ENCODE data around the gene KNOP1. TPM values are rescaled to one million over a fixed set of nuclear protein-coding genes. Genes with fewer than 3 reads are reported as not detected.

The KNOP1 gene
- 18.3 and 20.8 TPM in 2 replicates for total RNA-seq

GRCh38 chr16:19717741-19718623 is at the start of gene KNOP1, which contains the start of gene IQCK:
KNOP1 (minus strand) TSS chr16:19718227; CDS start chr16:19715035, 3,192 bp downstream.
IQCK (plus strand) TSS chr16:19718271; CDS start chr16:19718307, 36 bp downstream.
- DNase-seq (ENCODE audit: low read depth, low spot score), result peak; percentile 63

GRCh38 chr16:19767497-19767896 is 49.5 kb upstream of the KNOP1 start:
- no peak for DNase-seq (ENCODE audit: low read depth, low spot score)

GRCh38 chr16:19766988-19767387 is 49.0 kb upstream of the KNOP1 start:
- no peak for DNase-seq (ENCODE audit: low read depth, low spot score)

- no peak for DNase-seq (ENCODE audit: low read depth, low spot score)
Measured at GRCh38 chr16:19766554-19766884, 48.5 kb upstream of the KNOP1 start.

GRCh38 chr16:19765860-19766553 is 48.0 kb upstream of the KNOP1 start:
- peak; percentile 72 for DNase-seq (ENCODE audit: low read depth, low spot score)

GRCh38 chr16:19760356-19761060 is 42.5 kb upstream of the KNOP1 start:
- no peak for DNase-seq (ENCODE audit: low read depth, low spot score)

GRCh38 chr16:19757762-19758595 is 40.0 kb upstream of the KNOP1 start:
- no peak for DNase-seq (ENCODE audit: low read depth, low spot score)

- no peak for DNase-seq (ENCODE audit: low read depth, low spot score)
Measured at GRCh38 chr16:19757026-19757425, 39.0 kb upstream of the KNOP1 start.

GRCh38 chr16:19755268-19755667 is 37.2 kb upstream of the KNOP1 start:
- no peak for DNase-seq (ENCODE audit: low read depth, low spot score)

GRCh38 chr16:19754644-19755036 is 36.6 kb upstream of the KNOP1 start:
- no peak for DNase-seq (ENCODE audit: low read depth, low spot score)

- DNase-seq (ENCODE audit: low read depth, low spot score), result peak; percentile 81
Measured at GRCh38 chr16:19753815-19754643, 36.0 kb upstream of the KNOP1 start.

- DNase-seq (ENCODE audit: low read depth, low spot score), result no peak
Measured at GRCh38 chr16:19751478-19752385, 33.7 kb upstream of the KNOP1 start.

- no peak for DNase-seq (ENCODE audit: low read depth, low spot score)
Measured at GRCh38 chr16:19749571-19750080, 31.6 kb upstream of the KNOP1 start.

GRCh38 chr16:19748389-19749168 is 30.6 kb upstream of the KNOP1 start:
- no peak for DNase-seq (ENCODE audit: low read depth, low spot score)

- no peak for DNase-seq (ENCODE audit: low read depth, low spot score)
Measured at GRCh38 chr16:19746561-19746960, 28.5 kb upstream of the KNOP1 start.

GRCh38 chr16:19745286-19746010 is 27.4 kb upstream of the KNOP1 start:
- no peak for DNase-seq (ENCODE audit: low read depth, low spot score)

GRCh38 chr16:19744670-19745069 is 26.6 kb upstream of the KNOP1 start:
- no peak for DNase-seq (ENCODE audit: low read depth, low spot score)

GRCh38 chr16:19743816-19744159 is 25.8 kb upstream of the KNOP1 start:
- no peak for DNase-seq (ENCODE audit: low read depth, low spot score)
